ENCODE data around the gene GPX8. TPM values are rescaled to one million over a fixed set of nuclear protein-coding genes. Genes with fewer than 3 reads are reported as not detected.
A peak's percentile ranks its signal among the peaks of the same experiment; 100 is the strongest.

GPX8 gene
- total RNA-seq (10 to 100 TPM; 29.8 to 49.8 TPM), polyA plus RNA-seq (10 to 100 TPM; 26.2 to 34.3 TPM)
- long read RNA-seq, donor 1, transcript GPX8-203 (3 exons, 1,411 nt), result major isoform, 18 of 32 reads
- long read RNA-seq, donor 1, partial matches to known transcripts, result 1 of 32 reads
- long read RNA-seq, donor 1, other reads (novel, unspliced or antisense), result 10 of 32 reads
- long read RNA-seq, donor 2, transcript GPX8-203 (3 exons, 1,411 nt), result major isoform, 11 of 17 reads
- long read RNA-seq, donor 2, partial matches to known transcripts, result 0 of 17 reads
- long read RNA-seq, donor 2, other reads (novel, unspliced or antisense), result 5 of 17 reads

- intact Hi-C loops (cut with DNase I), result loop anchor here in 1 of 2 donors (5.0 to 10.0 kb wide), 2 partner anchors 435 to 643 kb away; partner anchors contain the start of gene SNX18
- 1% methylated on average over 10 of the region's 10 CpGs for WGBS, 2 donors
- DNase-seq, result no peak
Observed at GRCh38 chr5:55159763-55160492, at the start of gene GPX8. Gene GPX8, plus strand, starts transcription at chr5:55160171. Its CDS starts 22 bp downstream, at chr5:55160193.

GRCh38 chr5:55110217-55110616 is 49.8 kb upstream of the GPX8 start:
- intact Hi-C loops (cut with DNase I), result no loop called here
- Histone ChIP-seq H3K9me3 (ENCODE audit: control insufficient read depth, low read length) (no peaks in the 10 kb centered on the region), H3K27ac (ENCODE audit: low read depth in 1 of 2, low read length in 2 of 2) (no peak overlapping the region), H3K36me3 (ENCODE audit: control insufficient read depth in 1 of 2, insufficient read depth in 2 of 2, low read length in 1 of 2) (no peaks in the 10 kb centered on the region), H3K4me1 (ENCODE audit: control insufficient read depth in 1 of 2, insufficient read depth in 2 of 2, low read length in 2 of 2) (no peaks in the 10 kb centered on the region), H3K4me3 (ENCODE audit: low read length in 2 of 2) (no peak overlapping the region), H3K27me3 (ENCODE audit: control insufficient read depth in 1 of 2, insufficient read depth in 2 of 2, low read length in 1 of 2) (no peaks in the 10 kb centered on the region)
- DNase-seq (no peak), ATAC-seq (ENCODE audit: low FRiP score) (no peak)
- WGBS, 2 donors, result 88 to 89% methylated on average over 2 of the region's 2 CpGs

More at GRCh38 chr5:55159763-55160492, at the start of gene GPX8:
- Histone ChIP-seq H3K27me3 (ENCODE audit: control insufficient read depth in 1 of 2, insufficient read depth in 2 of 2, low read length in 1 of 2) (no peaks in the 10 kb centered on the region), H3K9me3 (ENCODE audit: control insufficient read depth, low read length) (no peaks in the 10 kb centered on the region), H3K36me3 (ENCODE audit: control insufficient read depth in 1 of 2, insufficient read depth in 2 of 2, low read length in 1 of 2) (no peaks in the 10 kb centered on the region), H3K4me1 (ENCODE audit: control insufficient read depth in 1 of 2, insufficient read depth in 2 of 2, low read length in 2 of 2) (no peaks in the 10 kb centered on the region), H3K4me3 (ENCODE audit: low read length in 2 of 2) (peak within 1 kb of the TSS; percentile 92 to 97), H3K27ac (ENCODE audit: low read depth in 1 of 2, low read length in 2 of 2) (peak within 1 kb of the TSS in 1 of 2 donors; percentile 40)
- ATAC-seq (ENCODE audit: low FRiP score), result peak; percentile 88

GRCh38 chr5:55113327-55113726 is 46.6 kb upstream of the GPX8 start:
- no peaks in the 10 kb centered on the region for H3K4me1 ChIP-seq (ENCODE audit: control insufficient read depth in 1 of 2, insufficient read depth in 2 of 2, low read length in 2 of 2)
- intact Hi-C loops (cut with DNase I), result no loop called here
- DNase-seq (no peak), ATAC-seq (ENCODE audit: low FRiP score) (no peak)
- no peaks in the 10 kb centered on the region for H3K9me3 ChIP-seq (ENCODE audit: control insufficient read depth, low read length)
- no peaks in the 10 kb centered on the region for H3K36me3 ChIP-seq (ENCODE audit: control insufficient read depth in 1 of 2, insufficient read depth in 2 of 2, low read length in 1 of 2)
- no peaks in the 10 kb centered on the region for H3K27me3 ChIP-seq (ENCODE audit: control insufficient read depth in 1 of 2, insufficient read depth in 2 of 2, low read length in 1 of 2)
- H3K4me3 ChIP-seq (ENCODE audit: low read length in 2 of 2), result no peak overlapping the region
- H3K27ac ChIP-seq (ENCODE audit: low read depth in 1 of 2, low read length in 2 of 2), result no peak overlapping the region

GRCh38 chr5:55114061-55114460 is 45.9 kb upstream of the GPX8 start:
- DNase-seq (no peak), ATAC-seq (ENCODE audit: low FRiP score) (no peak)
- H3K36me3 ChIP-seq (ENCODE audit: control insufficient read depth in 1 of 2, insufficient read depth in 2 of 2, low read length in 1 of 2), result no peaks in the 10 kb centered on the region
- no peaks in the 10 kb centered on the region for H3K4me1 ChIP-seq (ENCODE audit: control insufficient read depth in 1 of 2, insufficient read depth in 2 of 2, low read length in 2 of 2)
- H3K4me3 ChIP-seq (ENCODE audit: low read length in 2 of 2), result no peak overlapping the region
- peaks cover 2% of the 10 kb centered on the region for H3K9me3 ChIP-seq (ENCODE audit: control insufficient read depth, low read length)
- WGBS, 2 donors, result 79 to 86% methylated on average over 3 of the region's 3 CpGs
- H3K27ac ChIP-seq (ENCODE audit: low read depth in 1 of 2, low read length in 2 of 2), result no peak overlapping the region
- H3K27me3 ChIP-seq (ENCODE audit: control insufficient read depth in 1 of 2, insufficient read depth in 2 of 2, low read length in 1 of 2), result no peaks in the 10 kb centered on the region
- intact Hi-C loops (cut with DNase I), result no loop called here

GRCh38 chr5:55123365-55123764 is 36.6 kb upstream of the GPX8 start:
- no peaks in the 10 kb centered on the region for H3K36me3 ChIP-seq (ENCODE audit: control insufficient read depth in 1 of 2, insufficient read depth in 2 of 2, low read length in 1 of 2)
- ATAC-seq (ENCODE audit: low FRiP score), result no peak
- WGBS, 2 donors, result 73 to 77% methylated on average over 3 of the region's 3 CpGs
- no peak overlapping the region for H3K4me3 ChIP-seq (ENCODE audit: low read length in 2 of 2)
- no peak for DNase-seq
- H3K4me1 ChIP-seq (ENCODE audit: control insufficient read depth in 1 of 2, insufficient read depth in 2 of 2, low read length in 2 of 2), result no peaks in the 10 kb centered on the region
- H3K9me3 ChIP-seq (ENCODE audit: control insufficient read depth, low read length), result peaks cover 8% of the 10 kb centered on the region
- H3K27ac ChIP-seq (ENCODE audit: low read depth in 1 of 2, low read length in 2 of 2), result no peak overlapping the region
- H3K27me3 ChIP-seq (ENCODE audit: control insufficient read depth in 1 of 2, insufficient read depth in 2 of 2, low read length in 1 of 2), result peaks cover 0 to 2% of the 10 kb centered on the region in 2 donors
- intact Hi-C loops (cut with DNase I), result no loop called here

GRCh38 chr5:55134053-55134722 is 25.8 kb upstream of the GPX8 start:
- intact Hi-C loops (cut with DNase I), result no loop called here
- Histone ChIP-seq H3K27me3 (ENCODE audit: control insufficient read depth in 1 of 2, insufficient read depth in 2 of 2, low read length in 1 of 2) (peaks cover 0 to 1% of the 10 kb centered on the region in 2 donors), H3K4me1 (ENCODE audit: control insufficient read depth in 1 of 2, insufficient read depth in 2 of 2, low read length in 2 of 2) (peaks cover 0 to 2% of the 10 kb centered on the region in 2 donors), H3K36me3 (ENCODE audit: control insufficient read depth in 1 of 2, insufficient read depth in 2 of 2, low read length in 1 of 2) (no peaks in the 10 kb centered on the region), H3K9me3 (ENCODE audit: control insufficient read depth, low read length) (peaks cover 2% of the 10 kb centered on the region), H3K27ac (ENCODE audit: low read depth in 1 of 2, low read length in 2 of 2) (no peak overlapping the region), H3K4me3 (ENCODE audit: low read length in 2 of 2) (no peak overlapping the region)
- 76% methylated on average over 5 of the region's 5 CpGs for WGBS, 2 donors
- no peak for ATAC-seq (ENCODE audit: low FRiP score)
- DNase-seq, result no peak

GRCh38 chr5:55136521-55136920 is 23.4 kb upstream of the GPX8 start:
- Histone ChIP-seq H3K4me3 (ENCODE audit: low read length in 2 of 2) (no peak overlapping the region), H3K4me1 (ENCODE audit: control insufficient read depth in 1 of 2, insufficient read depth in 2 of 2, low read length in 2 of 2) (peaks cover 0 to 2% of the 10 kb centered on the region in 2 donors), H3K9me3 (ENCODE audit: control insufficient read depth, low read length) (no peaks in the 10 kb centered on the region), H3K27ac (ENCODE audit: low read depth in 1 of 2, low read length in 2 of 2) (no peak overlapping the region), H3K27me3 (ENCODE audit: control insufficient read depth in 1 of 2, insufficient read depth in 2 of 2, low read length in 1 of 2) (peaks cover 0 to 1% of the 10 kb centered on the region in 2 donors), H3K36me3 (ENCODE audit: control insufficient read depth in 1 of 2, insufficient read depth in 2 of 2, low read length in 1 of 2) (no peaks in the 10 kb centered on the region)
- 11 to 13% methylated on average over 3 of the region's 3 CpGs for WGBS, 2 donors
- intact Hi-C loops (cut with DNase I), result no loop called here
- no peak for ATAC-seq (ENCODE audit: low FRiP score)
- no peak for DNase-seq

- Histone ChIP-seq H3K27me3 (ENCODE audit: control insufficient read depth in 1 of 2, insufficient read depth in 2 of 2, low read length in 1 of 2) (no peaks in the 10 kb centered on the region), H3K4me1 (ENCODE audit: control insufficient read depth in 1 of 2, insufficient read depth in 2 of 2, low read length in 2 of 2) (peaks cover 0 to 2% of the 10 kb centered on the region in 2 donors), H3K36me3 (ENCODE audit: control insufficient read depth in 1 of 2, insufficient read depth in 2 of 2, low read length in 1 of 2) (no peaks in the 10 kb centered on the region), H3K27ac (ENCODE audit: low read depth in 1 of 2, low read length in 2 of 2) (no peak overlapping the region), H3K9me3 (ENCODE audit: control insufficient read depth, low read length) (no peaks in the 10 kb centered on the region), H3K4me3 (ENCODE audit: low read length in 2 of 2) (no peak overlapping the region)
- no peak for DNase-seq
- WGBS, 2 donors, result 87 to 89% methylated on average over 9 of the region's 9 CpGs
- no peak for ATAC-seq (ENCODE audit: low FRiP score)
- intact Hi-C loops (cut with DNase I), result loop anchor here (5.0 to 10.0 kb wide), 2 partner anchors 194 to 196 kb away; no protein-coding TSS in a partner anchor
Observed at GRCh38 chr5:55140908-55141665, 18.9 kb upstream of the GPX8 start.
